PC-3 (cell line): Measurements from ENCODE around the gene TMEM231. TPM values are rescaled to one million over a fixed set of nuclear protein-coding genes. Genes with fewer than 3 reads are reported as not detected.

Source experiments
- ATAC-seq: fragments of 200-7000 bp; cut with Tn5 transposase; 2 replicates; pipeline ENCODE4 v1.9.1; 2020; ENCODE audit warnings: mild to moderate bottlenecking, moderate library complexity
- BruUV-seq: library from RNA; stranded (reverse); fragments of 400-500 nt; replicated peaks from 2 replicates; lab custom pipeline; 2021; lab: Mats Ljungman, UMichigan
- CTCF ChIA-PET: fragments of 300-600 bp; sonication (Branson Sonifier 250); formaldehyde crosslinking; loops from one replicate; lab custom pipeline; 2022; ENCODE audit warnings: antibody characterized with exemption; lab: Charles Lee
- POLR2A ChIA-PET: fragments of 300-600 bp; sonication (Branson Sonifier 250); formaldehyde crosslinking; loops from one replicate; lab custom pipeline; 2022; ENCODE audit warnings: antibody characterized with exemption; ENCODE audit not compliant: unreplicated experiment; lab: Charles Lee
- DNase-seq: peaks from one replicate; pipeline ENCODE4 v3.0.0-alpha.2; 2015
- H2AFZ ChIP-seq: fragments of 300-600 bp; sonication (generic); 2 replicates; pipeline ENCODE4 v1.6.0; 2016; ENCODE audit warnings: antibody characterized with exemption, low read length
- H3F3A ChIP-seq: fragments of 300-600 bp; sonication (generic); one replicate; pipeline ENCODE4 v1.6.0; 2017; ENCODE audit warnings: antibody characterized with exemption, low read length, control low read depth, mild to moderate bottlenecking; ENCODE audit not compliant: unreplicated experiment
- H3K27ac ChIP-seq: fragments of 300-600 bp; sonication (generic); 2 replicates; pipeline ENCODE4 v1.5.1; 2016; ENCODE audit warnings: mild to moderate bottlenecking, low read length
- H3K27me3 ChIP-seq: fragments of 300-600 bp; sonication (generic); 2 replicates; pipeline ENCODE4 v1.6.1; 2016; ENCODE audit warnings: low read length, mixed read lengths
- H3K36me3 ChIP-seq: fragments of 300-600 bp; sonication (generic); 2 replicates; pipeline ENCODE4 v1.6.1; 2016; ENCODE audit warnings: low read depth, mixed run types, low read length, mixed read lengths
- H3K4me1 ChIP-seq: fragments of 300-600 bp; sonication (generic); 2 replicates; pipeline ENCODE4 v1.5.1; 2016; ENCODE audit warnings: low read length; ENCODE audit not compliant: insufficient read depth
- H3K4me2 ChIP-seq: fragments of 300-600 bp; sonication (generic); 2 replicates; pipeline ENCODE4 v1.6.0; 2016; ENCODE audit warnings: low read length
- H3K4me3 ChIP-seq: fragments of 300-600 bp; sonication (generic); 2 replicates; pipeline ENCODE4 v1.5.1; 2016; ENCODE audit warnings: mild to moderate bottlenecking, low read length, mixed read lengths
- H3K79me2 ChIP-seq: fragments of 300-600 bp; sonication (generic); 2 replicates; pipeline ENCODE4 v1.6.1; 2017; ENCODE audit warnings: low read length, mixed read lengths
- H3K9ac ChIP-seq: fragments of 300-600 bp; sonication (generic); 2 replicates; pipeline ENCODE4 v1.6.0; 2016; ENCODE audit warnings: mild to moderate bottlenecking, low read length
- H3K9me2 ChIP-seq: fragments of 300-600 bp; sonication (generic); replicated peaks from 2 replicates; pipeline ENCODE4 v1.6.1; 2016; ENCODE audit warnings: mixed run types, low read length, mixed read lengths
- H3K9me3 ChIP-seq: fragments of 300-600 bp; sonication (generic); 2 replicates; pipeline ENCODE4 v1.6.1; 2016; ENCODE audit warnings: low read length, mixed read lengths
- H4K20me1 ChIP-seq: fragments of 300-600 bp; sonication (generic); 2 replicates; pipeline ENCODE4 v1.6.1; 2016; ENCODE audit warnings: low read length, mixed read lengths
- CTCF ChIP-seq: fragments of 300-600 bp; sonication (generic); conservative IDR thresholded peaks from 2 replicates; pipeline ENCODE4 v1.5.1; 2017; ENCODE audit warnings: antibody characterized with exemption, low read depth, mild to moderate bottlenecking, low read length
- EZH2 ChIP-seq: fragments of 300-600 bp; sonication (generic); IDR thresholded peaks from one replicate; pipeline ENCODE4 v1.6.1; 2017; ENCODE audit warnings: antibody characterized with exemption, mild to moderate bottlenecking, low read length; ENCODE audit not compliant: unreplicated experiment
- EZH2phosphoT487 ChIP-seq: fragments of 300-600 bp; sonication (generic); IDR thresholded peaks from 2 replicates; pipeline ENCODE4 v1.6.1; 2018; ENCODE audit warnings: mild to moderate bottlenecking, antibody characterized with exemption, low read length, borderline replicate concordance
- intact Hi-C: fragments of 100-400 bp; cut with micrococcal nuclease; formaldehyde crosslinking; loops from 2 replicates; pipeline ENCODE4 v1.9.0; 2023
- total RNA-seq: library from RNA; depleted of rRNA; stranded (reverse); fragments of >200 nt; gene quantifications from 2 replicates; pipeline ENCODE4 v1.2.3, GENCODE V29; 2014

The TMEM231 gene
- total RNA-seq, 1 experiment from 2014 or later: 20.2 TPM

GRCh38 chr16:75573955-75574354 lies 17.9 kb upstream of the TMEM231 start:
- DNase-seq (no peak), ATAC-seq (no peak)
- ChIA-PET CTCF (no interaction called here), POLR2A (no interaction called here)
- Histone ChIP-seq H2AFZ (no peak overlapping the region), H3K4me2 (no peak overlapping the region), H3F3A (no peaks in the 10 kb centered on the region), H3K4me1 (no peaks in the 10 kb centered on the region), H3K79me2 (no peaks in the 10 kb centered on the region), H3K36me3 (peaks cover 14% of the 10 kb centered on the region), H3K9me2 (no peaks in the 10 kb centered on the region), H4K20me1 (no peaks in the 10 kb centered on the region), H3K27ac (no peak overlapping the region), H3K9me3 (no peaks in the 10 kb centered on the region), H3K27me3 (no peaks in the 10 kb centered on the region), H3K9ac (no peak overlapping the region), H3K4me3 (no peak overlapping the region)
- no TSS peak for BruUV-seq
- intact Hi-C loops: no loop called here
- no peak for TF ChIP-seq CTCF
- TF ChIP-seq EZH2: no peak

- Histone ChIP-seq H3K27ac (no peak overlapping the region), H3K27me3 (no peaks in the 10 kb centered on the region), H3K4me3 (no peak overlapping the region), H4K20me1 (no peaks in the 10 kb centered on the region), H2AFZ (no peak overlapping the region), H3K9me2 (no peaks in the 10 kb centered on the region), H3K79me2 (0 out of 2 replicates have a peak, but pooled peaks cover 3% of the 10 kb centered on the region), H3F3A (no peaks in the 10 kb centered on the region), H3K9me3 (no peaks in the 10 kb centered on the region), H3K4me1 (no peaks in the 10 kb centered on the region), H3K9ac (no peak overlapping the region), H3K36me3 (peaks cover 11% of the 10 kb centered on the region), H3K4me2 (no peak overlapping the region)
- ChIA-PET POLR2A (no interaction called here), CTCF (no interaction called here)
- ATAC-seq (no peak), DNase-seq (no peak)
- intact Hi-C loops: no loop called here
- no peak for TF ChIP-seq CTCF
- TF ChIP-seq EZH2: no peak
- no peak for TF ChIP-seq EZH2phosphoT487
- BruUV-seq: no TSS peak
Observed at GRCh38 chr16:75572864-75573542, 17.0 kb upstream of the TMEM231 start.

- no TSS peak for BruUV-seq
- DNase-seq (no peak), ATAC-seq (no peak)
- Histone ChIP-seq H3K27ac (no peak overlapping the region), H3K4me1 (no peaks in the 10 kb centered on the region), H2AFZ (no peak overlapping the region), H3K27me3 (no peaks in the 10 kb centered on the region), H4K20me1 (no peaks in the 10 kb centered on the region), H3F3A (no peaks in the 10 kb centered on the region), H3K9ac (no peak overlapping the region), H3K9me2 (no peaks in the 10 kb centered on the region), H3K79me2 (peaks cover 20% of the 10 kb centered on the region), H3K4me2 (no peak overlapping the region), H3K9me3 (no peaks in the 10 kb centered on the region), H3K36me3 (peaks cover 7% of the 10 kb centered on the region), H3K4me3 (no peak overlapping the region)
- intact Hi-C loops: no loop called here
- POLR2A ChIA-PET: no interaction called here
- no peak for TF ChIP-seq CTCF
- no peak for TF ChIP-seq EZH2phosphoT487
- TF ChIP-seq EZH2: no peak
- CTCF ChIA-PET: no interaction called here
Observed at GRCh38 chr16:75570396-75571065, 14.5 kb upstream of the TMEM231 start.
